NCI-H446 (cell line): ENCODE results near the gene TMEM256.

Source experiments
- DNase-seq, 2 experiments: peaks; one replicate each; lab custom pipeline; 2025; lab: John Stamatoyannopoulos, UW

Gene TMEM256

DNA sequence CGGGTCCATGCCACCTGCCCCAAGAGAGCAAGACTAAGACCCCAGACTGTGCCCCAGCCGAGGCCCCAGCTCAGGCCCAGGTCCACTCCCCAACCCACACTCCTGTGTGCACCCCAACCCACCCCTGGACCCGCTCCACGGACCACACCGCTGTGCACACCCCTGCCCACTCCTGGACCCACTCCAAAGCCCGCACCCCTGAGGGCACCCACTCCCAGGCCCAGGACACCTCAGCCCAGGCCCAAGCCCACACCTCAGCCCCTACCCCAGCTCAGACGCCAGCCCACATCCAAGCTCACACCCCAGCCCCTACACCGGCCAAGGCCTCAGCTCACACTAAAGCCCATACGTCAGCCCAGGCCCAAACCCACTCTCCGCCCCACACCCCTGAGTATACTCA is 25.8 kb upstream of the TMEM256 start:
- DNase-seq: no peak

DNA sequence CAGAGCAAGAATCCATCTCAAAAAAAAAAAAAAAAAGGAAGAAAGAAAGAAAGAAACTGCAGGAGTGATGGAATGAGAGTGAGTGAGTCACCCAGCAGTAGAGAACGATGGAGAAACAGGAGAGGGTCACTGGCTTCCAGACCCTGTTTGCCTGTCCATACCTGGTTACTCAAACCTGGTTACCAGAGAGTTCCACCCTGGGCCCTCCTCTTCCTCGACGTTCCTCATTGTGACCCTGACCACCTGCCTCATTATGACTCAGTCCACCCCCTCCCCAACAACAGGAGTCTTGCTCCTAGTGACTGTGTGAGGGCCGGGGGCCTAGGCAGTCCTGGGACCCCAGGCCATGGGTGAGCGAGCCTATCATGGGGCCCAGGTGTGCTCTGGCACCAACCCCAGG is 24.7 kb upstream of the TMEM256 start, which contains the start of gene SPEM3:
SPEM3 (plus strand) TSS at position 301 of the 400 bp plus-strand sequence; CDS start at position 347, 46 bp downstream.
- no peak for DNase-seq

DNA sequence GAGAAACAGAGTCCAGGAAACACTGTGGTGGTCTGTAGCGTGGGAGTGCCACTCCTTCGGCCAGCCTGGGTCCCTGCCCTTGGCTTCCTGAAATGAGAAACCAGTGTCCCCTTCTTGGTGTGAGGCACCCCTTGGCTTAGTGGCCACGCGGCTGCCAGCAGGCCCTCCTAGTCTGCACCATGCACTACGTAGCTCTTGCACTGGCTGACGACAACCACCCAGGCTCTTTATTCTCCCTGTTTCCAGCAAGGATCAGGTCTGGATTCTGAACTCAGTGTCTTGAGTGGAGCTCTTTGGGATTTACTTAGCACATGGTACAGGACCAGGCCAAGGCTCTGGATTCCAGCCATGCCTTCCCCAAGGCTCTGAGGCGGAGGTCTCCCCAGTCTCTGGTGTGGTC is 23.7 kb upstream of the TMEM256 start:
- no peak for DNase-seq

DNA sequence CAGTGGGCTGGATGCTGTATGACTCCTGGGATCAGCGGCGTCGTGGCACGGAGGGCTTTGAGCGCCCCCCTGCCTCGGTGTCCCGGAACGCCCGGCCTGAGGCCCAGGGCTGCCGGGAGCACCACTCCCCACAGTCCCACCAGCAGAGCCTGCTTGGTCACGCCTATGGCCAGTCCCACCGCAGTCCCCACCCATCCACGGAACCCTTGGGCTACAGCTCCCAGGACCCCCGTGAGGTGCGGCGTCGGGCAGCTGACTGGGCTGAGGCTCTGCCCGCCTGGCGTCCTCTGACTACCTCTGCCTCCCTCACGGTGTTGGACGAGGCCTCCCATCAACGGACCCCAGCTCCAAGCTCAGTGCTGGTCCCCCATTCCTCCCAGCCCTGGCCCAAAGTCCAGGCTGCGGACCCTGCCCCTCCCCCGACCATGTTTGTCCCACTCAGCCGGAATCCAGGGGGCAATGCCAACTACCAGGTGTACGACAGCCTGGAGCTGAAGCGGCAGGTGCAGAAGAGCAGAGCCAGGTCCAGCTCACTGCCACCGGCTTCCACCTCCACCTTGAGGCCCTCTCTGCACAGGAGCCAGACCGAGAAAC is 23.1 kb upstream of the TMEM256 start:
- no peak for DNase-seq

DNA sequence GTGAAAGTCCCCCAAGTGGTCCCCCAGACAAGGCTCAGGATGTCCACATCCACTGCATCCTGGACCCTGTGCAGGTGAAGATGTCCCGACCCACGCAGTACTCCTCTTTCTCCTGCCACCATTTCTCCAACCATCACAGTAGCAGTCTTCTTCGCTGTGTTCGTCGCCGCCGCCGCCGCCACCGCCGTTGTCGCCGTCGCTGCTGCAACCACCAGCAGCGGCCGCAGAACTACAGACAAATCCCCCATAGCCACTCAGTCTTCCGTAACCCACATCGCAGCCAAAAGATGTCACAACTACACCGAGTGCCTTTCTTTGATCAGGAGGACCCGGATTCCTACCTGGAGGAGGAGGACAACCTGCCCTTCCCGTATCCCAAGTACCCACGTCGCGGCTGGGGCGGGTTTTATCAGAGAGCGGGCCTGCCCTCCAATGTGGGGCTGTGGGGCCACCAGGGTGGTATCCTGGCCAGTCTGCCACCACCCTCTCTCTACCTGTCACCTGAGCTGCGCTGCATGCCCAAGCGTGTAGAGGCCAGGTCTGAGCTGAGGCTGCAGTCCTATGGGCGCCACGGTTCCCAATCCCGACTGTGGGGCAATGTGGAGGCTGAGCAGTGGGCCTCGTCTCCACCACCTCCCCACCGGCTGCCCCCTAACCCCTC is 22.4 kb upstream of the TMEM256 start:
- no peak for DNase-seq

DNA sequence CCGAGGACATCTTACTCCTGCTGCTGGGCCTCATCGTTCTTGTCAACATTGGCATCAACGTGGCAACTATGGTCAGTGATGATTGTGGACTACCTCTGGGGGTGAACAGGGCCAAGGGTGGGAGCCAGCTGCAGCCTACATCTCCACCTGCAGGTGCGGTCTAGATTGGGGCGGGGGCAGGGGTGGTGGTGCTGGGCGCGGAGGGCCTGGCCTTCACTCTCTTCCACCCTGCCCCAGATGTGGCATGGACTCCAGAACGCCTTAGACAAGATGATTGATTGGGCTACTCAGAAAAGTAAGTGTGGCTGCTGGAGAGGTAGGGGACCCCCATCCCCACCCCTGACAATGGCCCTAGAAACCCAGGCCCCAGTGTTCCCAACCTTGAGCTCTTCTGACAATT is 21.9 kb upstream of the TMEM256 start:
- DNase-seq: no peak

DNA sequence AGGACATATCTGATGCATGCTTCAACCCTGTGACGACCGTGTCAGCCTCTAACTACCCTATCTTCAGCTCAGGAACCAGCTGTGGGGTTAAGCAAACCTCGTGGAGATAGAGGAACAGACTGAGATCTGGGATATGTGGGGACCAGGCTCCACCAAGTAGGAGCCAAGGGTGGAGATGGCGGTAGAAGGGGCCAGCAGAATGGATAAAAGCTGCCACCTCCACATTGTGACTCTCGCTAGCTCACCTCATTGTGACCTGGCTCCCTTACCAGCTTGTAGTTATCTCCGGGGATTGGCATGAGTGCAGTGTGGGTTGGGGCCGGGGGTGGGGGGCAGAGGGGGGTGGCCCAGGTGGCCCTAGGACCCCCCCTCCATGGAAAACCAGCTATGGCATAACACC is 21.4 kb upstream of the TMEM256 start, which contains the start of gene SPEM2:
SPEM2 (plus strand) TSS at position 301 of the 400 bp plus-strand sequence; CDS start at position 374, 73 bp downstream.
- no peak for DNase-seq

DNA sequence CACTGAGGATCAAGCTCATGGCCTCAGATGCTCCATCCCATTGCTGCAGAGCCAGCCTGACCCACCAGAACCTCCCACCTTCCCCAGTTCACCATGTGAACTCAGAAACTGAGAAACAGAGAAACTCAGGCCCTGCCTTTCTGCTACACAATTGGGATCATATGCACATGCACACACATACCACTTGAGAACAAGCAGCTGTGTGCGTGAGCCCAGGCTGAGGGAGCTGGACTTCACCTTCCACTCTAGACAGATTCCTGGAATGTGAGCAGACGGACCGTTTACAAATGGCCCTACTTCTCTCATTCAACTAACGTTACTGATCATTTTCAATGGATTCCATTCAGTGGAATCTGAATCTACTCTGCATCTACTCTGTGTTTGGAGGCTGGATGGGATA is 19.8 kb upstream of the TMEM256 start:
- no peak for DNase-seq

DNA sequence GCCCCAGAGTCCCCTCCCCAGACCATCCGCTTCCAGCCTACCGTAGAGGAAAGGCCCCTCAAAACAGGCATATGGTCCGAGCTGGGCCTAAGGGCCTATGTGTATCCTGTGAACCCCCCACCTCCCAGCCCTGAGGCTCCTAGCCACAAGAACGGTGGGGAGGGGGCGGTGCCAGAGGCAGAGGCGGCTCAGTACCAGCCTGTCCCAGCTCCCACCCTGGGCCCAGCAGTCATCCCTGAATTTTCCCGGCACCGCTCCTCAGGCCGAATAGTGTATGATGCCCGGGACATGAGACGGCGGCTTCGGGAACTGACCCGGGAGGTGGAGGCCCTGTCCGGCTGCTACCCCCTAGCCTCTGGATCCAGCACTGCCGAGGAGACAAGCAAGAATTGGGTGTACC is 17.3 kb upstream of the TMEM256 start:
- DNase-seq: no peak

DNA sequence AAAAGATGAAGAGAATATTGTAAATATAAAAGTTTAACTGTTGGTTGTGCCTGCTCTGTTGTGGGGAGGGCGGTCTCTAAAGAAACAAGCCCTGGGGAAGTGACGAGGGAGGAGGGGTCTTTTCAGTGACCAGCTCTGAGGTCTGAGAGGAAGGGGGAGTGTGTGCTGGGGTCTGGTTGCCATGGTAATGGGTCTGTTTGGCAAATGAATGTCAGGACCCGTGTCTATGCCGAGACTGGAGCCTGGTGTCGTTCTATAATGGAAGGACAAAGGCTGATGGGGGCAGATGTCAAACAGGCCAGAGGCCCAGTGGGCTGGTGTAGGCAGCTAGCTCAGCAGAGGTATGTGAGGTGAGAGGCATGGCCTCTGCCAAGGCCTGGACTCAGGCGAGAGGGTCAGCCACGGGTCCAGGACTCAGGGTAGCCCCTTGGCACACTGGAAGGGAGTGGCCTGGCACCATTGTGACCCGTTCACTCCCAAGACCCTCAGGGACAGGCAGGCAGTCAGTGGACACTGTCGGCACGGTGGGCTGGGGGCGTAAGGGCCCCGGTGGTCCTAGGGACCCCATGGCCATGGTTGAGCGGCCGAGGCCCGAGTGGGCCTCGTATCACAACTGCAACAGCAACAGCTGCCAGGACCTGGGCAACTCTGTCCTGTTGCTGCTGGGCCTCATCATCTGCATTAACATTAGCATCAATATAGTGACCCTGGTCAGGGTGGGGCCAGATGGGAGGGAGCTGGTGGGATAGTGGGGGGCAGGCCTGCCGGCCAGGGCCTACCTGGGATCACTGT is 16.1 kb upstream of the TMEM256 start, which contains the start of gene SPEM1:
SPEM1 (plus strand) TSS at position 506 of the 792 bp plus-strand sequence; CDS start at position 567, 61 bp downstream.
- no peak for DNase-seq

DNA sequence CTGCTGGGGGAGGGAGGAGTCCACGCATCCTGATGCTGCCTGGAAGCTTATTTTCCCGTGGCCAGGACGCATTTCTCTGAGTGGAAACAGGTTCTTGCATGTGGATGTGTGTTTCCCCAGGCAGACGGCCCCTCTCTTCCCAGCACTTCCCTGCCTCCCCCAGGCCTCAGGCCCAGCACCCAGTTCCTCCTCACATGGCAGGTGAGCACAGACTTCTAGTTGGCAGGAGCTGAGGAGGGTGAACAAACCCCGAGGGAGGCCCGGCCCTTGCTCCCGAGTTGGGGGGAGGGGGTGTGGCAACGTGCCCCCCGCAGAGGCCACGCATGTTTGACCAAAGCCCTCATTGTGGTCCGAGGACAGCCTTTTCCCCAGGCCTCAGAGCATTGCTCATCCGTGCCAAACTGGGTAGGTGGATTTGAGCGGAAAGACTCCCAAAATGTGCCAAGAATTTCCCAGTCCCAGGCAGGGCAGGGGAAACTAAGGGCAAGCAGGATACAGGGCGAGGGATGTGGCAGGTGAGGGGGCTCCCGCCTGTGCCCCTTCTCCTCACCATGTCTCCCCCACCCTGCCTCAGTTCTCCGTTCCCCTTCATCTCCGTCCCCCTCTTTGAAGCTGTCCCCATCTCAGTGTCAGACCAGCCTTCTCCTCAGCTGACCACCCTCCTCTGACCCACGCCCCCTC is 14.7 kb upstream of the TMEM256 start:
- no peak for DNase-seq

DNA sequence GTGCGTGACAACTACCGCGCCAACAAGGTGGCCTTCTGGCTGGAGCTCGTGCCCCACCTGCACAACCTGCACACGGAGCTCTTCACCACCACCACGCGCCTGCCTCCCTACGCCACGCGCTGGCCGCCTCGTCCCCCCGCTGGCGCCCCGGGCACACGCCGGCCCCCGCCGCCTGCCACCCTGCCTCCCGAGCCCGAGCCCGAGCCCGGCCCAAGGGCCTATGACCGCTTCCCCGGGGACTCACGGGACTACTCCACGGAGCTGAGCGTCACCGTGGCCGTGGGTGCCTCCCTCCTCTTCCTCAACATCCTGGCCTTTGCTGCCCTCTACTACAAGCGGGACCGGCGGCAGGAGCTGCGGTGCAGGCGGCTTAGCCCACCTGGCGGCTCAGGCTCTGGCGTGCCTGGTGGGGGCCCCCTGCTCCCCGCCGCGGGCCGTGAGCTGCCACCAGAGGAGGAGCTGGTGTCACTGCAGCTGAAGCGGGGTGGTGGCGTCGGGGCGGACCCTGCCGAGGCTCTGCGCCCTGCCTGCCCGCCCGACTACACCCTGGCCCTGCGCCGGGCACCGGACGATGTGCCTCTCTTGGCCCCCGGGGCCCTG is 13.3 kb upstream of the TMEM256 start:
- no peak for DNase-seq

DNA sequence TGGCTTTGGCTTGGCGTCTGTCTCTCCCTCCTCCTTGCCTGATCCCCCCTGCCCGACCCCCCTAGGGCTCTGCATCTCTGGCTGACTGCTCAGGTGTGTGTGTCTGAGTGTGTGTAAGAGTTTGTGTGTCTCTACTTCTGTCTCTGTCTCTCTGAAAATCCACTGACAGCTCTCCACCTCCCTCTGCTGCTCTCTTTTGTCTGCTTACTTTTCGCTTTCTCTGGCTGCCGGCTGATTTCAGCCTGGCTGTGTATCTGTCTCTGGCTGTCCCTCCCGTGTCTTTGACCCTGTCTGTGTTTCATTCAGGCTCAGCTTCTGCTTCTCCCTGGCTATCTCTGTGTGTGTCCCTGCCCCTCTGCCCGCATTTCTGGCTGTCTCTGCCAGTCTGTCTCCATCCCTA is 12.4 kb upstream of the TMEM256 start:
- DNase-seq: no peak

DNA sequence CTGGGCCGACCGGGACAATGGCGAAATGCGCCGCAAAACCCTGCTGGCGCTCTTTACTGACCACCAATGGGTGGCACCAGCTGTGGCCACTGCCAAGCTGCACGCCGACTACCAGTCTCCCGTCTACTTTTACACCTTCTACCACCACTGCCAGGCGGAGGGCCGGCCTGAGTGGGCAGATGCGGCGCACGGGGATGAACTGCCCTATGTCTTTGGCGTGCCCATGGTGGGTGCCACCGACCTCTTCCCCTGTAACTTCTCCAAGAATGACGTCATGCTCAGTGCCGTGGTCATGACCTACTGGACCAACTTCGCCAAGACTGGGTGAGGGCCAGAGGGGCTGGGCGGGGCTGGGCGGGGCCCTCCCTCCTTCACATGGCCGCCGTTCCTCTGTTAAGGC is 11.9 kb upstream of the TMEM256 start:
- DNase-seq: no peak

DNA sequence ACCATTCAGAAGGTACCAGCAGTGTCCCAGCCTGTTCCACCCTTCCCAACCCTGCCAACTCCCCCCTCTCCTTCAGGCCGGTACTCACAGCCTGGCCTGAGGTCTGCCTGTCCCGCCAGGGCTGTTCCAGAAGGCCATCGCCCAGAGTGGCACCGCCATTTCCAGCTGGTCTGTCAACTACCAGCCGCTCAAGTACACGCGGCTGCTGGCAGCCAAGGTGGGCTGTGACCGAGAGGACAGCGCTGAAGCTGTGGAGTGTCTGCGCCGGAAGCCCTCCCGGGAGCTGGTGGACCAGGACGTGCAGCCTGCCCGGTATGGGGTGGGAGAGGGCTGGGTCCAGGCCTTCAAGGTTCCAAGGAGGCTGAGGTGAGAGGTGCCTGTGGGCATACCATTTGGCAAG is 10.9 kb upstream of the TMEM256 start:
- DNase-seq: no peak

DNA sequence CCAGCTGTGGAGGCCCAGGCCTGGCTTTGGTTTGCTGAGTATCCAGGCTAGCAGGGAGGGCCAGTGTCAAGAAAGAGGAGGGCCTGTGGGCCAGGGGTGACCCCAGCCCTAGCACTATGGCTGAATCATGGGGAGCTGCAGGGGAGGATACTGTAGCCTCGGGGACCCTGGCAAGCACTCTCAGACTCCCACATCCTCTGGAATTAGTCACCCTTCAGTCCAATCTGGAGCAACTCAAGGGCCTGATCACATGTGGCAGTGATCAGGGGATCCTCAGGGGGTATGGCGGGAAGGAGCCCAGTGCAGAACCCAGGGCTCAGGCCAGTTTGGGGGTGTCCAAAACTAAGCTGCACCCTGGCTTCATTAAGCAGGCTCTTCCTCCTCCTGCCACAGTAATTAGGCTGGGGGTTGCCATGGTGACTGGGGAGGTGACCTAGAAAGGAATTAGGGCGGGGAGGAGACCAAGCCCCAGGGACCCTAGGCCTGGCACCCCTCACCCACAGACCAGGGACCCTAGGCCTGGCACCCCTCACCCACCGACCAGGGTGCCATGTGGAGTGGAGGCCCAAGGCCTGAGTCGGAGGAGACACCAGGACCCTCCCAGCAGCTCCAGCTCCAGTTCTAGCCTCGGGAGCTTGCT is 9.6 kb upstream of the TMEM256 start:
- DNase-seq: no peak

DNA sequence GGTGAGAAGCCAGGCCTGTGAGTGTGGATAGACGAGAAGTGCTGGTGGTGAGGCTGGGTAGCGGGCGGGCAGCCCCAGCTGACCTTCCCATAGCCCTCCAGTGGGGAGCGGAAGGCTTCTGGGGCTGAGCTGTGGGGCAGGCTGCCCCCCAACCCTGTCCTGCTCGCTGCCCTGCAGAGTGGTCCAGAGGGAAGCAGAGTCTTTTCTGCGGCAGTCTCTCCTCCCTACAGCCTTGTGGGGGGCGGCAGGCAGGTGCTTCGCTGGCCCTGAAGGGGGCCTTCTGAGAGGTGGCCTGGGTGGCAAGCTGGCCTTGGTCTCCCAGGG is 7.5 kb upstream of the TMEM256 start:
- DNase-seq: no peak

DNA sequence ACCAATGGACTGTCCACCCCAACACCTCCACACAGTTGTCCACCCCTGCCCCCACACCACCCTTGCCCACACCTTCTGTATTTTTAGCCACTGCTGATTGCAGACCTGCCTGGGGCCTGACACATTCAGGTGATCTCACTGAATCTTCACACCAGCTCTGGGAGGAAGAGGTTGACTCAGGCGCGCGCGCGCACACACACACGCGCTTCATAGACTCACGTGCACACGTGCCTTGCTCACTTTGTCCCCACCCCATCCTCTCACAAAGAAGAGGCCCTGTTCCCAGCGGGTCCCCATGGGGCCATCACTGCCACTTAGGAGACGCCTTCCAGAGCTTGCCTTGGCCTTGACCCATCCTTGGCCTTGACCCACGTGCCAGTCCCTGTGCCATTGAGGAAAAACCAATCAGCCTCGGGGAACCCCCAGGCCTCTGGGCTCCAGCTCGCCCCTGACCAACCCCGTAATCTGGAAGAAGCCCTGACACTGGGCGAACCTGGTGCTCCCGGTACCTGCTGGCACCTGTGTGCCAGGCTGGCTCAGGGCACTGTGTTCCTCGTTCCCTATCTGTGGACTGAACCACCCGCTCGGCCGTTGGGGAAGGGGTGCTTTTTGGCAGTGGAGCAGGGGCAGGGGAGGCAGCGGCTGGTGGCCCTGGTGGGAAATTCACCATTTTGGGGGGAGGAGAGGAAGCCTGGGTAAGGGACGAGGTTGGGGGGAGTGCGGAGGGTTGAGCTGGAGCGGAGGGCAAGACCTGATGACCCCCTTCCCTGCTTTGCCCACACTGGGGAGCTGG is 6.9 kb upstream of the TMEM256 start:
- DNase-seq: no peak

DNA sequence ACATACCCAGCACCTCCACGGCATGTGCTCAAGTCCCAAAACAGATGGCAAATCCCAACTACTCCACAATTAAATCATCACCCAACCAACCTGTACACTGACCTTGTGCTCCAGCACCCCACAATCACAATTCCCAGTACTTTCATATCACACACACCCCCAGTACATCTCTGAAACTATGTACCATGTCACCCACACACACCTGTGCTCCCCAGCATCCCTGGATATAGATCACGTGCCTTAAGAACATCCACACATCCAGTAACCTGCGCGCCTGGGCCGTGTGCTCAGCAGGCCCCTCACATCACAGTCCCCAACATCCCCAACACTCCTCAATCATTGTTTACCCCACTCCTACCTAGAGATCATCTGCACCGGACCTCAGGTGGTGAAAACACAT is 5.8 kb upstream of the TMEM256 start:
- DNase-seq: no peak

DNA sequence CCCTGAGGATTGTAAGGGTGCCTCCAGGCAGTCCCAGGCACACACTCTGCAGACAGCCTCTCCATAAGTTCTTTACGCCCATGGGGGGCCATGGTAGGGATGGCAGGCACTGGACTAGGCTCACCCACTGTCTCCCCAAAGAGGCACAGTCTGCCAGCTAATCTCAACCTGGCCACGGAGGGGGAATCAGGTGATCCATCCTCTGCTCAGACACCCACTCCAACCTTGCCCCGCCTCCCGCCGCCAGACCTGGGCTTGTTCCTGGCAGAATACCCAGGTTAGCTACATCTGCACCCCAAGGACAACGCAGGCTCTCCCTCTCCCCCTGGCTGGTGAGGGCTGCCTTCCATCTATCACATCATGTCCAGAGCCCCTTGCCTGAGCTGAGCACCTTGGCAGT is 5.0 kb upstream of the TMEM256 start:
- no peak for DNase-seq

DNA sequence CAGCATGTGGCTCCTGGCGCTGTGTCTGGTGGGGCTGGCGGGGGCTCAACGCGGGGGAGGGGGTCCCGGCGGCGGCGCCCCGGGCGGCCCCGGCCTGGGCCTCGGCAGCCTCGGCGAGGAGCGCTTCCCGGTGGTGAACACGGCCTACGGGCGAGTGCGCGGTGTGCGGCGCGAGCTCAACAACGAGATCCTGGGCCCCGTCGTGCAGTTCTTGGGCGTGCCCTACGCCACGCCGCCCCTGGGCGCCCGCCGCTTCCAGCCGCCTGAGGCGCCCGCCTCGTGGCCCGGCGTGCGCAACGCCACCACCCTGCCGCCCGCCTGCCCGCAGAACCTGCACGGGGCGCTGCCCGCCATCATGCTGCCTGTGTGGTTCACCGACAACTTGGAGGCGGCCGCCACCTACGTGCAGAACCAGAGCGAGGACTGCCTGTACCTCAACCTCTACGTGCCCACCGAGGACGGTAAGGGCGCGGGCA is 4.4 kb upstream of the TMEM256 start:
- no peak for DNase-seq
